Measurements from ENCODE around the gene INPP5A. TPM values are rescaled to one million over a fixed set of nuclear protein-coding genes. Genes with fewer than 3 reads are reported as not detected.
A peak's percentile ranks its signal among the peaks of the same experiment; 100 is the strongest.
"Not testable (repeated sequence)": the region's sequence is repeated elsewhere in the genome, so short reads cannot be mapped to it uniquely, and the experiment has no call there.

Gene INPP5A
- total and polyA plus RNA-seq, 9 of the 15 experiments (the other 6 are each of a cell fraction or from before 2014, with no cell fraction given) = 0.66 to 11.6 (median 7.7) TPM

DNA sequence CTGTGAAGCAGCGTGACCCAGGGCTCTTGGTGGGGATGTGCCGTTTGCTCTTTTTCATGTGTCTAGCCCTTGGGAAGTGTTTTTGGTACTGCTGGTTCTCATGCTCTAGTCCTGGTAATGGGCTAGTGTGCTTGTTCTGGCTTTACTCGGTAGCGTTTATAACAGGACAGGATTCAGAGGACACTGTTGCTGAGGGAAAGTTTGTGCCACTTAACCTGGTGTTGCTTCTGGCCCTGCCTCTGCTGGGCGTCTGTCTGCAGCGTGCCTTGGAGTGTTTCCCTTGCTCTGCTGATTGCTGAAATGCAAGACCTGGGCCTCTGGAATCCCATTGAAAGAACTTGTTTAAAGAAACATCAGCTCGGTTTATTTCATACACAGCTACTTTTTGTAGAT lies 35.0 kb downstream of the INPP5A start:
- no peak for FAIRE-seq
- H3K9me1 ChIP-seq (ENCODE audit: control insufficient read depth, insufficient read depth, low read length) = peaks cover 3% of the 10 kb centered on the region
- ATAC-seq = no peak; the same call in 2 of the 3 replicates
- no TSS peak for BruUV-seq (replicated peaks)
- peaks cover 9% of the 10 kb centered on the region; the same call in 1 of the 2 replicates for H4K20me1 ChIP-seq (replicated peaks; ENCODE audit: control insufficient read depth, insufficient read depth, low read length)
- POLR2A ChIA-PET = interaction anchor here (0.6 to 1.2 kb wide), 5 partner anchors 13 to 234 kb away, joined by 3 to 4 read pairs (median 4); no protein-coding TSS in a partner anchor
- no peaks in the 10 kb centered on the region for H3K36me3 ChIP-seq (ENCODE audit: control insufficient read depth, insufficient read depth, low read length)
- in situ Hi-C loops (cut with MboI) = no loop called here
- DNase-seq (ENCODE audit: extremely low read depth in 1 of 4, low spot score in 3 of 4) = no peak
- no peak overlapping the region for H3K9ac ChIP-seq (ENCODE audit: insufficient read depth in 1 of 2, low read depth in 2 of 2, low read length in 2 of 2)
- H3K4me3 ChIP-seq = no peak overlapping the region
- no peak overlapping the region for H2AFZ ChIP-seq (ENCODE audit: low read depth, low read length)
- no peaks in the 10 kb centered on the region for H3K27me3 ChIP-seq (ENCODE audit: control insufficient read depth in 2 of 2, insufficient read depth in 2 of 2, low read length in 2 of 2)
- H3K4me2 ChIP-seq (ENCODE audit: insufficient read depth, low read length) = peak overlapping the region; percentile 56; the same call in 1 of the 2 replicates
- intact Hi-C loops (cut with micrococcal nuclease) = no loop called here
- H3K79me2 ChIP-seq (ENCODE audit: control insufficient read depth, insufficient read depth, low read length) = no peaks in the 10 kb centered on the region; the same call in 2 of the 3 replicates
- CTCF ChIA-PET (ENCODE audit: low intra/inter-chr PET ratio) = no interaction called here
- H3K4me1 ChIP-seq (replicated peaks in 1 of 2; ENCODE audit: control insufficient read depth in 2 of 2, insufficient read depth in 2 of 2, low read length in 2 of 2) = peaks cover 21 to 38% of the 10 kb centered on the region in 2 experiments
- 25% methylated on average over 5 of the region's 7 CpGs for WGBS (ENCODE audit: insufficient coverage, low coverage, missing lambda C conversion rate)
- H3K9me3 ChIP-seq (replicated peaks; ENCODE audit: control insufficient read depth, insufficient read depth, low read depth, low read length) = no peaks in the 10 kb centered on the region
- H3K27ac ChIP-seq (ENCODE audit: extremely low read depth, low read depth, low read length) = no peak overlapping the region
- no peak for TF ChIP-seq KAT8 (IDR thresholded peaks at IDR 0.05; ENCODE audit: low read depth)
- no peak for TF ChIP-seq NFE2L1 (tag; IDR thresholded peaks at IDR 0.05; ENCODE audit: borderline replicate concordance, low read depth)
- no peak for TF ChIP-seq CREBBP (IDR thresholded peaks at IDR 0.05; ENCODE audit: low read depth, low read length)
- TF ChIP-seq, protein P1, sequence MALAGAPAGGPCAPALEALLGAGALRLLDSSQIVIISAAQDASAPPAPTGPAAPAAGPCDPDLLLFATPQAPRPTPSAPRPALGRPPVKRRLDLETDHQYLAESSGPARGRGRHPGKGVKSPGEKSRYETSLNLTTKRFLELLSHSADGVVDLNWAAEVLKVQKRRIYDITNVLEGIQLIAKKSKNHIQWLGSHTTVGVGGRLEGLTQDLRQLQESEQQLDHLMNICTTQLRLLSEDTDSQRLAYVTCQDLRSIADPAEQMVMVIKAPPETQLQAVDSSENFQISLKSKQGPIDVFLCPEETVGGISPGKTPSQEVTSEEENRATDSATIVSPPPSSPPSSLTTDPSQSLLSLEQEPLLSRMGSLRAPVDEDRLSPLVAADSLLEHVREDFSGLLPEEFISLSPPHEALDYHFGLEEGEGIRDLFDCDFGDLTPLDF (CRISPR knock-in tag; IDR thresholded peaks at IDR 0.05) = no peak

DNA sequence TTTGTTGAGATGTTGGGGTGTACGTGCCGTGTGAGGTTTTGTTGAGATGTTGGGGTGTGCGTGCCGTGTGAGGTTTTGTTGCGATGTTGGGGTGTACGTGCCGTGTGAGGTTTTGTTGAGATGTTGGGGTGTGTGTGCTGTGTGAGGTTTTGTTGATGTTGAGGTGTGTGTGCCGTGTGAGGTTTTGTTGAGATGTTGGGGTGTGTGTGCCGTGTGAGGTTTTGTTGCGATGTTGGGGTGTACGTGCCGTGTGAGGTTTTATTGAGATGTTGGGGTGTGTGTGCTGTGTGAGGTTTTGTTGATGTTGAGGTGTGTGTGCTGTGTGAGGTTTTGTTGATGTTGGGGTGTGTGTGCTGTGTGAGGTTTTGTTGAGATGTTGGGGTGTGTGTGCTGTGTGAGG lies 35.4 kb downstream of the INPP5A start:
- H3K9ac ChIP-seq (ENCODE audit: insufficient read depth in 1 of 2, low read depth in 2 of 2, low read length in 2 of 2); CTCF ChIA-PET (ENCODE audit: low intra/inter-chr PET ratio); H2AFZ ChIP-seq (ENCODE audit: low read depth, low read length); H3K9me1 ChIP-seq (ENCODE audit: control insufficient read depth, insufficient read depth, low read length); H4K20me1 ChIP-seq (replicated peaks; ENCODE audit: control insufficient read depth, insufficient read depth, low read length); BruUV-seq (replicated peaks); ATAC-seq; DNase-seq (ENCODE audit: extremely low read depth in 1 of 4, low spot score in 3 of 4); H3K27me3 ChIP-seq (ENCODE audit: control insufficient read depth in 2 of 2, insufficient read depth in 2 of 2, low read length in 2 of 2); H3K79me2 ChIP-seq (ENCODE audit: control insufficient read depth, insufficient read depth, low read length); H3K27ac ChIP-seq (ENCODE audit: extremely low read depth, low read depth, low read length); FAIRE-seq; in situ Hi-C loops (cut with MboI); H3K4me3 ChIP-seq; H3K9me3 ChIP-seq (replicated peaks; ENCODE audit: control insufficient read depth, insufficient read depth, low read depth, low read length); H3K36me3 ChIP-seq (ENCODE audit: control insufficient read depth, insufficient read depth, low read length); H3K4me2 ChIP-seq (ENCODE audit: insufficient read depth, low read length); intact Hi-C loops (cut with micrococcal nuclease): not testable (repeated sequence)
- POLR2A ChIA-PET = interaction anchor here (1.2 kb wide), 1 partner anchor 234 kb away, joined by 3 read pairs; no protein-coding TSS in a partner anchor
- H3K4me1 ChIP-seq (replicated peaks in 1 of 2; ENCODE audit: control insufficient read depth in 2 of 2, insufficient read depth in 2 of 2, low read length in 2 of 2) = peaks cover 21 to 41% of the 10 kb centered on the region in 2 experiments
- 96% methylated on average over 11 of the region's 12 CpGs for WGBS (ENCODE audit: insufficient coverage, low coverage, missing lambda C conversion rate)

All from K562 (cell line).